Activated gamma-delta T cell treated with anti-CD3 and anti-CD28 coated beads, Interleukin-2, amount 50 U/mL, for 16 hours (primary cell): ENCODE data around the gene RBFOX1.

Experiments
- DNase-seq: peaks from one replicate; pipeline ENCODE4 v3.0.0-alpha.2; 2020; ENCODE audit warnings: low read depth

The RBFOX1 gene

GRCh38 chr16:7420079-7420478 lies 87.4 kb downstream of the RBFOX1 start:
- DNase-seq, result no peak

GRCh38 chr16:7420843-7421242 lies 88.2 kb downstream of the RBFOX1 start:
- DNase-seq, result no peak

GRCh38 chr16:7421578-7421977 lies 88.9 kb downstream of the RBFOX1 start:
- DNase-seq, result no peak

- no peak for DNase-seq
Observed at GRCh38 chr16:7422036-7422888, 89.6 kb downstream of the RBFOX1 start.

- no peak for DNase-seq
Observed at GRCh38 chr16:7423434-7424044, 90.9 kb downstream of the RBFOX1 start.

- no peak for DNase-seq
Observed at GRCh38 chr16:7426161-7426560, 93.5 kb downstream of the RBFOX1 start.

GRCh38 chr16:7431723-7432122 lies 99.1 kb downstream of the RBFOX1 start:
- DNase-seq, result no peak

- no peak for DNase-seq
Observed at GRCh38 chr16:7436306-7436705, 103.7 kb downstream of the RBFOX1 start.

- no peak for DNase-seq
Observed at GRCh38 chr16:7437135-7437804, 104.6 kb downstream of the RBFOX1 start.

- no peak for DNase-seq
Observed at GRCh38 chr16:7437843-7438242, 105.2 kb downstream of the RBFOX1 start.

- DNase-seq, result no peak
Observed at GRCh38 chr16:7438601-7439000, 106.0 kb downstream of the RBFOX1 start.

GRCh38 chr16:7439518-7439917 lies 106.9 kb downstream of the RBFOX1 start:
- no peak for DNase-seq

GRCh38 chr16:7440886-7441400 lies 108.3 kb downstream of the RBFOX1 start:
- no peak for DNase-seq

- no peak for DNase-seq
Observed at GRCh38 chr16:7442050-7442449, 109.4 kb downstream of the RBFOX1 start.

GRCh38 chr16:7443142-7443541 lies 110.5 kb downstream of the RBFOX1 start:
- no peak for DNase-seq

- DNase-seq, result no peak
Observed at GRCh38 chr16:7443648-7444365, 111.2 kb downstream of the RBFOX1 start.

- DNase-seq, result no peak
Observed at GRCh38 chr16:7449306-7449705, 116.7 kb downstream of the RBFOX1 start.

- DNase-seq, result no peak
Observed at GRCh38 chr16:7449808-7450207, 117.2 kb downstream of the RBFOX1 start.

- DNase-seq, result no peak
Observed at GRCh38 chr16:7450440-7450839, 117.8 kb downstream of the RBFOX1 start.

GRCh38 chr16:7452090-7452489 lies 119.4 kb downstream of the RBFOX1 start:
- no peak for DNase-seq

GRCh38 chr16:7456211-7456610 lies 123.6 kb downstream of the RBFOX1 start:
- DNase-seq, result no peak

GRCh38 chr16:7458144-7458543 lies 125.5 kb downstream of the RBFOX1 start:
- no peak for DNase-seq
